Epithelial cell of proximal tubule (primary cell): ENCODE data around the gene ARL4A. TPM values are rescaled to one million over a fixed set of nuclear protein-coding genes. Genes with fewer than 3 reads are reported as not detected.

Experiments
- DNase-seq: peaks from one replicate; pipeline ENCODE4 v3.0.0-alpha.2; 2011; ENCODE audit warnings: low read depth
- H3K4me3 ChIP-seq: 2 replicates; pipeline ENCODE4 v1.5.1; 2011; ENCODE audit warnings: low read depth, mild to moderate bottlenecking, low read length
- CTCF ChIP-seq: conservative IDR thresholded peaks from 2 replicates; pipeline ENCODE4 v1.5.1; 2012; ENCODE audit warnings: low read depth, mild to moderate bottlenecking, low read length
- total RNA-seq: library from RNA; depleted of rRNA; stranded (reverse); fragments of >200 nt; gene quantifications from 2 replicates; pipeline ENCODE4 v1.2.3, GENCODE V29; 2015

The ARL4A gene
- total RNA-seq, 1 donor from 2014 or later, result 22.1 TPM

GRCh38 chr7:12737373-12737772, 49.9 kb downstream of the ARL4A start:
- H3K4me3 ChIP-seq, result no peak overlapping the region
- no peak for DNase-seq
- TF ChIP-seq CTCF, result no peak

DNA sequence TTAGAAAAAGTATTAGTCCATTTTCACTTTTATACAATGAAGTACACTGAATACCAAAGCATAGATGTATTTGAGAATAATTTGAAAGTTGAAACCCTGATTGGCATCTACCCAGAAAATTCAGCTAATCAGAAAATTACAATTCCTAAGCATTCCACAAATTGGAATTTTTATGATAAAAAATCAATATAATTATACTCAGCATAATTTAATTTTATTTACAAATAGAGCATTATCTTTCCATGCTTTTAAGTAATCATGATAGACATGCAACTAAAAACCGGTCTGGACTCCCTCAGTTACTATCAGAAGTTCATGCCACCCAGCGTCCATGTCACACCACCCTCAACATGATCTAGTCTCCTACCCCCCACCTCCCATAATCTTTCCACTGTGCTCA, 50.4 kb downstream of the ARL4A start:
- no peak for TF ChIP-seq CTCF
- no peak for DNase-seq
- no peak overlapping the region for H3K4me3 ChIP-seq

DNA sequence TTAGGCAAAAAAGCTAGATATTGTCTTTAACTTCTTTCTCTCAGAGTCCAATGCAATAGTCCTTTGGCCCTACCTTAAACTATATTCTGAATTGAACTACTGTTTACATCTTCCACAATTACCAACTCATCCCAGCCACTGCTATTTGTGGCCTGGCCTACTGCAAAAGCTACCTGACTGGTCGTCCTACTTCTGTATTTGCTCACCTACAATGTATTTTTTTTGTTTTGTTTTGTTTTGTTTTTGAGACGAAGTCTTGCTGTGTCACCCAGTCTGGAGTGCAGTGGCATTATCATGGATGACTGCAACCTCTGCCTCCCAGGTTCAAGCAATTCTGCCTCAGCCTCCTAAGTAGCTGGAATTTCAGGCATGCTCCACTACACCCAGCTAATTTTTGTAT, 51.2 kb downstream of the ARL4A start:
- no peak for DNase-seq

More for the DNA sequence above, 51.2 kb downstream of the ARL4A start:
- TF ChIP-seq CTCF, result no peak
- H3K4me3 ChIP-seq, result no peak overlapping the region

Other genes starting within 250 kb of the ARL4A start
- gene SCIN, start 116.9 kb upstream of the ARL4A start, total RNA-seq, result 5.1 and 6.3 TPM in 2 replicates